ENCODE results near the gene IL11.

GRCh38 chr19:55368106-55368505 is 2.2 kb downstream of the IL11 start:
- TF ChIP-seq REST (IDR thresholded peaks at IDR 0.05; ENCODE audit: insufficient read depth in 1 of 2, low read depth in 2 of 2, low read length in 2 of 2): no peak
- no peak for TF ChIP-seq SIN3A (IDR thresholded peaks at IDR 0.05; ENCODE audit: borderline replicate concordance, insufficient read depth, low read length)
- no peak for TF ChIP-seq TAF1 (IDR thresholded peaks at IDR 0.05; ENCODE audit: borderline replicate concordance, insufficient read depth, low read length)
- no peak for TF ChIP-seq POLR2AphosphoS5 (IDR thresholded peaks at IDR 0.05; ENCODE audit: low read depth, low read length)
- TF ChIP-seq FOXP2 (optimal IDR thresholded peaks at IDR 0.05; ENCODE audit: borderline replicate concordance, extremely low read depth, extremely low read length, insufficient read depth): no peak
